ENCODE measurements around the gene ATRAID.

ATRAID gene

DNA sequence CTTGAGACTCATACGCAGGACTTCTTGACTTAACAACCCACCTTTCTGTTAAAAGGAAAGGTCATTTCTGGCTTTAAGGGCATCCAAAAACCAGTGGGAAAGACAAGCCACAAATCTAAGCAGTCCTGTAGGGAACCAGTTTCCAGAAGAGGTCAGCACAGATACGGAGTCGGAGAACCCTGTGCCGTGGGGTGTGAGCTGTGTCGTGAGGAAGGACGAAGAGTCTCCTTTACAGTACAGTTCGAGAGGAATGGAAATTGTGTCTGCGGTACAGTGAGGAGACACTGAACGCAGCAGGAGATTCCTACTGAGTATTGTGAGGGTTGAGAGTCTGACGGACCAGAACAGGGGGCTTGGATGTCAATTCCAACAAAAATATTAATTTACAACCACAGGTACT is 33.3 kb downstream of the ATRAID start:
- DNase-seq (ENCODE audit: low spot score), result no peak
- no peak for TF ChIP-seq CTCF (IDR thresholded peaks at IDR 0.05; ENCODE audit: extremely low read depth, insufficient read depth, missing control alignments)
- in situ Hi-C loops (cut with MboI; ENCODE audit: low pct_unique_long_range_greater_than_20kb, low sequenced_read_pairs, unreplicated experiment), result no loop called here

GRCh38 chr2:27245626-27246025 is 33.8 kb downstream of the ATRAID start:
- DNase-seq (ENCODE audit: low spot score), result no peak
- in situ Hi-C loops (cut with MboI; ENCODE audit: low pct_unique_long_range_greater_than_20kb, low sequenced_read_pairs, unreplicated experiment), result no loop called here
- no peak for TF ChIP-seq CTCF (IDR thresholded peaks at IDR 0.05; ENCODE audit: extremely low read depth, insufficient read depth, missing control alignments)

DNA sequence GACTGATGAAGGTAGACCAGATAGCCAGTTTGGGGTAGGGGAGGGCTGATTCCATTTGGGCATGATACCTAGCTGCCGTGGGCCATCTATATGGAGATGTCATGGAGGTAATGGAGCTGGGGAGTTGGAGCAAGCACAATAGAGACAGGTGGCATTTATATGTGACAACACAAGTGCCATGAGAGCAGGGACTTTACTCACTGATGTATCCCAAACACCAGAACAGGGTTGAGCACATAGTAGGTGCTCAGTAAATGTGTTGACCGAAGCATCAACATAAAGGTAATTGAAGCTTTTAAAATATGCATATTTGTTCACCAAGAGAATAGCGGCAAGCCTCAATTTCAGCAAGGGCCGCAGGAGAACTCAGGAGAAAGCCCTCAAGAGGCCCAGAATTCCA is 36.1 kb downstream of the ATRAID start:
- DNase-seq (ENCODE audit: low spot score), result no peak
- TF ChIP-seq CTCF (IDR thresholded peaks at IDR 0.05; ENCODE audit: extremely low read depth, insufficient read depth, missing control alignments), result no peak

DNA sequence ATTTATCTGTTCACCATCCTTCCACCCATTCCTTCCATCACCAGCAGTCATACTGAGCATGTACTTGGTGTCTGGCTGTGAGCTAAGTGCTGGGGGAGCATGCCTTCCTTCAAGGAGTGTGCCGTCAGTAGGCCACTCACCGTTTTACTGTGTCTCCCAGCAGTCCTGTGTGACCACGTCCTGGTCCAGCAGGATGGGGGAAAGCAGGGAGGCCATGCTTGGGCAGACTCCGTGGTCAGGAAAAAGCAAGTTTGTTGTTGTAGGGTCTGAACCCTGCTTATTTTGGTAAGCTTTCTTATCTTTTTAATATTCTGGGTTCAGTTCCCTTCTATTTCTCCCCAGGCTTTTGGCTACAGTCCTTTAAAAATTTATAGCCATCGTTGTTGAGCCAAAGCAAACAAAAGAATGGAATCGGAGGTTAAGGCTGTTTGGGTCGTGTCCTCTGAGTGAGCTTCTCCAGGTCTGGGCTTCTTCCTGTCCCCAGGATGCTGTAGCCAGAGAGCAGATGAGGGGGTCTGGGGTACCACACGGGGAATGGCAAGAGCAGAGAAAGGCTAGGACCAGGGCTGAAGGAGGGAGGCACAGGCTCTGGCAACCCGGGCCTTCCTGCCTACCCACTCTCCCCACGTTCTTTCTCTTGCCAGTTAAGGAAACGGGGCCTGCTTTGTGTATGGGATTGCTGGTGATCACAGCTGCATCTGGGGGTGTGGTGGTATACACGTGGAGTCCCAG is 37.5 kb downstream of the ATRAID start:
- TF ChIP-seq CTCF (IDR thresholded peaks at IDR 0.05; ENCODE audit: extremely low read depth, insufficient read depth, missing control alignments), result no peak
- in situ Hi-C loops (cut with MboI; ENCODE audit: low pct_unique_long_range_greater_than_20kb, low sequenced_read_pairs, unreplicated experiment), result no loop called here
- no peak for DNase-seq (ENCODE audit: low spot score)

More for the DNA sequence above, 36.1 kb downstream of the ATRAID start:
- in situ Hi-C loops (cut with MboI; ENCODE audit: low pct_unique_long_range_greater_than_20kb, low sequenced_read_pairs, unreplicated experiment), result no loop called here

GRCh38 chr2:27249891-27250651 is 38.2 kb downstream of the ATRAID start:
- in situ Hi-C loops (cut with MboI; ENCODE audit: low pct_unique_long_range_greater_than_20kb, low sequenced_read_pairs, unreplicated experiment), result no loop called here
- TF ChIP-seq CTCF (IDR thresholded peaks at IDR 0.05; ENCODE audit: extremely low read depth, insufficient read depth, missing control alignments), result peak; percentile 86
- peak; percentile 82 for DNase-seq (ENCODE audit: low spot score)

DNA sequence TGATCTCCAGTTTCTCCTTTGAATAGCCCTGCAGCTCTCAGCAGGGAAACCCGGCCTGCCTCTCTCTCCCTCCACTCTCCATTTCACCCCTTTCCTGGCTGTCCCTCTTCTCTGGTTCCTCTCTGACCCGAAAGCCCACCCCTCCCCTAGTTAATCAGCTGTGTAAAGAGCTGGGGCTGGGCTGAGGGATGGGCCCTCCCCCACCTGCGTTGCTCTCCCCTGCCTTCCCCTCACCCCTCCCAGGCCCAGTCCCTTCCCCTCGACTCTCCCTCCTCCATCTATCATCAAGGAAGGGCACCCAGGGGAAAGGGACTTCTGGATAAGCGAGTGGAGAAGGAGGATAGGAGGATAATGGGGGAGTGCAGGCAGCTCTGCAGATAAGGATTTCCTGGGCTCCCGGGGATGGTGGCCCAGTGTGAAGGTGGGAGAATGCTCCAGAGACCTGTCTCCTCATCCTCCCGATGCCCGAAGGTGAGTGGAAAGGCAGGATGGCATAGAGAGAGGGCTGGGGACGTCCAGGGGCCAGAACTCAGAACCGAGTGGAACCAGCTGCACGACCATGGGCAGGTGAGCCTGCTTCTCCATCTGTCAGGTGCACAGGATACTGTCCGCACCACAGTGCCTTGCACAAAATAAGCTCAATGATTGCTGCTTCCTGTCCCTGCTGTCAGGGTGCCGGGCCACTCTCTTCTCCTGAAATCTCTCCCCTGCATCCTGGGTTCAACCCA is 39.0 kb downstream of the ATRAID start:
- TF ChIP-seq CTCF (IDR thresholded peaks at IDR 0.05; ENCODE audit: extremely low read depth, insufficient read depth, missing control alignments), result no peak
- in situ Hi-C loops (cut with MboI; ENCODE audit: low pct_unique_long_range_greater_than_20kb, low sequenced_read_pairs, unreplicated experiment), result no loop called here
- no peak for DNase-seq (ENCODE audit: low spot score)
